Measurements from ENCODE around the gene RPGRIP1.
A peak's percentile ranks its signal among the peaks of the same experiment; 100 is the strongest.
"Not testable (repeated sequence)": the region's sequence is repeated elsewhere in the genome, so short reads cannot be mapped to it uniquely, and the experiment has no call there.

Gene RPGRIP1

GRCh38 chr14:21302013-21302835, 22.3 kb downstream of the RPGRIP1 start:
- no peak for TF ChIP-seq CTCF (IDR thresholded peaks at IDR 0.05; ENCODE audit: low read depth, low read length, missing control alignments)
- DNase-seq (ENCODE audit: extremely low read depth, low read depth): no peak
- H3K4me3 ChIP-seq (replicated peaks; ENCODE audit: low read depth, low read length): no peak overlapping the region

GRCh38 chr14:21302836-21303140, 22.9 kb downstream of the RPGRIP1 start:
- DNase-seq (ENCODE audit: extremely low read depth, low read depth); H3K4me3 ChIP-seq (replicated peaks; ENCODE audit: low read depth, low read length): not testable (repeated sequence)

GRCh38 chr14:21307637-21308036, 27.8 kb downstream of the RPGRIP1 start:
- no peak overlapping the region for H3K4me3 ChIP-seq (replicated peaks; ENCODE audit: low read depth, low read length)
- DNase-seq (ENCODE audit: extremely low read depth, low read depth): no peak
- TF ChIP-seq CTCF (IDR thresholded peaks at IDR 0.05; ENCODE audit: low read depth, low read length, missing control alignments): no peak

GRCh38 chr14:21308132-21308478, 28.2 kb downstream of the RPGRIP1 start:
- DNase-seq (ENCODE audit: extremely low read depth, low read depth): no peak
- TF ChIP-seq CTCF (IDR thresholded peaks at IDR 0.05; ENCODE audit: low read depth, low read length, missing control alignments): no peak
- H3K4me3 ChIP-seq (replicated peaks; ENCODE audit: low read depth, low read length): no peak overlapping the region

- no peak for TF ChIP-seq CTCF (IDR thresholded peaks at IDR 0.05; ENCODE audit: low read depth, low read length, missing control alignments)
- H3K4me3 ChIP-seq (replicated peaks; ENCODE audit: low read depth, low read length): peak overlapping the region; percentile 13
- DNase-seq (ENCODE audit: extremely low read depth, low read depth): peak; percentile 37
These were observed 28.8 kb downstream of the RPGRIP1 start for GRCh38 chr14:21308479-21309237.

- H3K4me3 ChIP-seq (replicated peaks; ENCODE audit: low read depth, low read length): peak overlapping the region; percentile 13
- no peak for DNase-seq (ENCODE audit: extremely low read depth, low read depth)
- TF ChIP-seq CTCF (IDR thresholded peaks at IDR 0.05; ENCODE audit: low read depth, low read length, missing control alignments): no peak
These were observed 29.4 kb downstream of the RPGRIP1 start for GRCh38 chr14:21309238-21309636.

GRCh38 chr14:21309956-21310355, 30.1 kb downstream of the RPGRIP1 start:
- DNase-seq (ENCODE audit: extremely low read depth, low read depth): no peak
- no peak overlapping the region for H3K4me3 ChIP-seq (replicated peaks; ENCODE audit: low read depth, low read length)
- TF ChIP-seq CTCF (IDR thresholded peaks at IDR 0.05; ENCODE audit: low read depth, low read length, missing control alignments): no peak
